Tibial nerve (tissue), 4 donors: ENCODE data around the gene PRPF6.

Source experiments
- CTCF ChIP-seq, 5 experiments: fragments of 200-600 bp in 3 of 5; fragments of 450-650 bp in 2 of 5; sonication (generic) in 3 of 5; IDR thresholded peaks; one replicate each; pipeline ENCODE4 v1.5.1; 2016 to 2019; ENCODE audit warnings: antibody characterized with exemption in 5 of 5, mild to moderate bottlenecking in 3 of 5, moderate library complexity in 2 of 5
- EP300 ChIP-seq, 2 donors: sonication (generic); formaldehyde crosslinking; IDR thresholded peaks; one replicate each; pipeline ENCODE4 v1.6.1; 2017; ENCODE audit warnings: antibody characterized with exemption in 2 of 2, mild to moderate bottlenecking in 1 of 2
- POLR2A ChIP-seq, 2 donors: fragments of 450-650 bp; IDR thresholded peaks; one replicate each; pipeline ENCODE4 v1.6.1; 2017; ENCODE audit warnings: antibody characterized with exemption in 2 of 2, mild to moderate bottlenecking in 2 of 2, moderate library complexity in 2 of 2

DNA sequence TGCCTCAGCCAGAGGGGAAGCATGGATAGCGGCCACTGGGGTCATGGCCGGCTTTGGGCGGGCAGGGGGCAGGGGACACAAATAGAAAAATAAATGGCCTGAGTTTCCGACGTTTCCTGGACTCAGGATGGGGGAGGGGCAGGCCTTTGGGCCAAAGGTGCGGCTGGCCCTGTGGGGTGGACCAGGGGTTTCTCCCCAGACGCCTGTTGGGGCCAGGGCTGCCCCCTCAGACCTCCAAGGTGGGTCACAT, 75.6 kb downstream of the PRPF6 start:
- TF ChIP-seq EP300 (IDR thresholded peaks at IDR 0.05) (no peak), CTCF (IDR thresholded peaks at IDR 0.05) (no peak), POLR2A (IDR thresholded peaks at IDR 0.05) (no peak)
